KMS-11 (cell line): ENCODE measurements around the gene PTPRK.

Experiments
- H2AFZ ChIP-seq: fragments of 200-600 bp; sonication (generic); 2 replicates; pipeline ENCODE4 v1.6.1; 2016; ENCODE audit warnings: antibody characterized with exemption, mixed run types, low read depth
- H3K27ac ChIP-seq: fragments of 200-600 bp; sonication (generic); 2 replicates; pipeline ENCODE4 v1.6.1; 2016; ENCODE audit warnings: mild to moderate bottlenecking, mixed run types
- H3K27me3 ChIP-seq: fragments of 200-600 bp; sonication (generic); 2 replicates; pipeline ENCODE4 v1.6.1; 2017; ENCODE audit warnings: mild to moderate bottlenecking, low read depth, mixed run types, moderate library complexity; ENCODE audit not compliant: insufficient read depth
- H3K36me3 ChIP-seq: fragments of 200-600 bp; sonication (generic); 2 replicates; pipeline ENCODE4 v1.6.1; 2017; ENCODE audit warnings: mild to moderate bottlenecking, mixed run types; ENCODE audit not compliant: insufficient read depth
- H3K4me1 ChIP-seq: fragments of 200-600 bp; sonication (generic); 2 replicates; pipeline ENCODE4 v1.6.1; 2016; ENCODE audit warnings: mild to moderate bottlenecking, low read depth, mixed run types; ENCODE audit not compliant: poor library complexity, severe bottlenecking
- H3K4me2 ChIP-seq: fragments of 200-600 bp; sonication (generic); 2 replicates; pipeline ENCODE4 v1.7.0; 2016; ENCODE audit warnings: mild to moderate bottlenecking, mixed run types
- H3K4me3 ChIP-seq: fragments of 200-600 bp; sonication (generic); IDR thresholded peaks from 2 replicates; pipeline ENCODE4 v1.6.1; 2017; ENCODE audit warnings: low read depth, low read length, mixed read lengths; ENCODE audit not compliant: insufficient read depth
- H3K79me2 ChIP-seq: fragments of 200-600 bp; sonication (generic); 2 replicates; pipeline ENCODE4 v1.6.1; 2016; ENCODE audit warnings: low read depth, mixed run types; ENCODE audit not compliant: insufficient read depth
- H3K9ac ChIP-seq: fragments of 200-600 bp; sonication (generic); 2 replicates; pipeline ENCODE4 v1.6.1; 2016; ENCODE audit warnings: mild to moderate bottlenecking, mixed run types
- H4K20me1 ChIP-seq: fragments of 200-600 bp; sonication (generic); 2 replicates; pipeline ENCODE4 v1.6.1; 2016; ENCODE audit warnings: mild to moderate bottlenecking, mixed run types; ENCODE audit not compliant: insufficient read depth
- TF ChIP-seq, protein P1 (sequence below): fragments of 200-600 bp; sonication (generic); conservative IDR thresholded peaks from 2 replicates; pipeline ENCODE4 v1.6.1; 2017; ENCODE audit warnings: low read depth, mild to moderate bottlenecking, antibody characterized with exemption, low read length, moderate library complexity, mixed read lengths

The PTPRK gene

DNA sequence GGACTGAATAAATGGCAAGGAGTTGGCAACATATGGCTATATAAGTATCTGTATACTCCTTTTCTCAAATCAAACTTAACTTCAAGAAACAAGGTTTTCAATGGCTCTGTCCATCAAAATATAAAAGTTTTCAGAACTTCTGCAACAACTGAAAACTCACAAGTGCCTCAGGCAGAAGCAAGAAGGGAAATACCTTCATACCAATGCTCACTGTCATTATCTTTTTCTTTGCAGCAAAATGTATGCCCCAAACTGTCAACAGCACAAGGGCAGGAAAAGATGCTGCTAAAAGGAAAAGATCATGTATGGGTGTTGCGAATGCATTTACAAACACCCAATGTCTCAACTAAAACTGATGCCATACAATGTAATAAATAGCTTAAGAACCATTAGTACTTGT lies 45.9 kb downstream of the PTPRK start:
- peaks cover 44% of the 10 kb centered on the region for H3K79me2 ChIP-seq
- TF ChIP-seq, protein P1, sequence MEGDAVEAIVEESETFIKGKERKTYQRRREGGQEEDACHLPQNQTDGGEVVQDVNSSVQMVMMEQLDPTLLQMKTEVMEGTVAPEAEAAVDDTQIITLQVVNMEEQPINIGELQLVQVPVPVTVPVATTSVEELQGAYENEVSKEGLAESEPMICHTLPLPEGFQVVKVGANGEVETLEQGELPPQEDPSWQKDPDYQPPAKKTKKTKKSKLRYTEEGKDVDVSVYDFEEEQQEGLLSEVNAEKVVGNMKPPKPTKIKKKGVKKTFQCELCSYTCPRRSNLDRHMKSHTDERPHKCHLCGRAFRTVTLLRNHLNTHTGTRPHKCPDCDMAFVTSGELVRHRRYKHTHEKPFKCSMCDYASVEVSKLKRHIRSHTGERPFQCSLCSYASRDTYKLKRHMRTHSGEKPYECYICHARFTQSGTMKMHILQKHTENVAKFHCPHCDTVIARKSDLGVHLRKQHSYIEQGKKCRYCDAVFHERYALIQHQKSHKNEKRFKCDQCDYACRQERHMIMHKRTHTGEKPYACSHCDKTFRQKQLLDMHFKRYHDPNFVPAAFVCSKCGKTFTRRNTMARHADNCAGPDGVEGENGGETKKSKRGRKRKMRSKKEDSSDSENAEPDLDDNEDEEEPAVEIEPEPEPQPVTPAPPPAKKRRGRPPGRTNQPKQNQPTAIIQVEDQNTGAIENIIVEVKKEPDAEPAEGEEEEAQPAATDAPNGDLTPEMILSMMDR = no peak
- no peaks in the 10 kb centered on the region for H3K36me3 ChIP-seq
- no peaks in the 10 kb centered on the region for H3K27me3 ChIP-seq
- no peaks in the 10 kb centered on the region for H4K20me1 ChIP-seq
- H3K4me2 ChIP-seq = no peak overlapping the region
- no peak overlapping the region for H3K9ac ChIP-seq
- H3K4me1 ChIP-seq = peaks cover 21% of the 10 kb centered on the region
- no peak overlapping the region for H3K27ac ChIP-seq
- no peak overlapping the region for H2AFZ ChIP-seq
- H3K4me3 ChIP-seq = no peak overlapping the region

DNA sequence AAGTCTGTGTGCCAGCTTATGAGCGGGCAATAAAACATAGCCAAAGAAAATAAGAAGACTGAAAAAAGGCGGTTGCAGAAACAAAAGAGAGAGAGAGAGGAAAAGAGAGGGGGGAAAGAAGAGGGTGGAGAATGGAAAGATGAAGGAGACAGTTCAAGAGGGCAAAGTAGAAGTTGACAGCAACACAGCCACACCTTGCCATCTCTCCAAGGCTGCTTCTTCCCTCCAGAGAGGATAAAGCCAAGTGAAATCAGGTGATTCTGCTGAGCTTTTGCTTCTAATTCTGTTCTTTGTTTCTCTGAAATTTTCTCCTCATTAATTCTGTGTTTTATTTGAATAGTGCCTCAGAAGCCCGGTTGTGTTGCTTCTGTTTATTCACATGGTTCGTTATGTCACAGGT lies 48.5 kb downstream of the PTPRK start:
- TF ChIP-seq, protein P1 = no peak
- no peak overlapping the region for H3K4me2 ChIP-seq
- no peak overlapping the region for H3K4me3 ChIP-seq
- H2AFZ ChIP-seq = no peak overlapping the region
- no peaks in the 10 kb centered on the region for H4K20me1 ChIP-seq
- no peak overlapping the region for H3K9ac ChIP-seq
- no peak overlapping the region for H3K27ac ChIP-seq
- H3K79me2 ChIP-seq = peaks cover 30% of the 10 kb centered on the region; the same call in 1 of the 2 replicates
- H3K27me3 ChIP-seq = no peaks in the 10 kb centered on the region
- no peaks in the 10 kb centered on the region for H3K36me3 ChIP-seq
- no peaks in the 10 kb centered on the region for H3K4me1 ChIP-seq

DNA sequence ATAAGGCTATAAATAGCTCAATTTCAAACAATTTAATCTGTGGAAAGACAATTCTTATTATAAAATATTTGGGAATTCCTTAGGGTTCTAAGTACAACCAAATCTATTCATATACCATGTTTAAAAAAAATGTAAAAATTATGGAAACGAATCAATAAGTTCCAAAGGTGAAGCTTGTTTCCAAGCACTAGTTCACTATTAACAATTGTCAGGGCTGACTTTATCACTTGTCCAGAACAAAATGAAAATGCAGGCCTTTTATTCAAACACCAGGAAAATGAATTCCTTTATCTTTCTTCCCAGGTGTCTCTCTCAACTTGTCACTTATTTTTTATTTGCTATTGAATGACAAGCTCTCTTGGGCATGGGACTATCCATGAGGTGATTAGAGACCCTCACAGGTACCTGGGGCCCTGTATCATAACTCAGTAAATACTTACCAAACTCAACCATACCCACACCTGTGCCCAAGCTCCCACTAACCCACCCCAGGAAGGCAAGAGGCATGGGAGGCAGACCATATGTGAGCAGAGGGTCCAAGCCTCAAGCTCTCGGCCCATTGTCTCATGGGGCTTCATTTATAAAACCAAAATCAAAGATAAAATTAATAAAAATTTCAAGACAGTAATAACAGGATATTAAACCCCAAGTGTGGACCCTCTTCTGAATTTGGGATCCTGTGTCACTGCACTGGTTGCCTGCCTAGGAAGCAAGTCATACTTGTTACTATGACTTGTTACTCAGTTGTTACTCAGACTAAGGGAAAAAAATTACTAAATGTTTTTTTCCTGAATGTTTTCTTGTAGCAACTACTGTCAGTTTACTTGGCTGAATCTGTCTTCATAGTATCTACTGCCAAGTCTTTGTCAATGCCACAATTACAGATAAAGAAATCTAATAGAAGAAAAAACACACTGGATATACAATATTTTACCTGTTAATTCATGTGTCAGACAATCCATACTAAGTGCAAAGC lies 54.7 kb downstream of the PTPRK start:
- Histone ChIP-seq H2AFZ (no peak overlapping the region), H3K9ac (no peak overlapping the region), H3K27me3 (no peaks in the 10 kb centered on the region), H3K79me2 (peaks cover 6% of the 10 kb centered on the region; the same call in 1 of the 2 replicates), H3K4me1 (no peaks in the 10 kb centered on the region), H3K27ac (no peak overlapping the region), H3K4me3 (no peak overlapping the region), H4K20me1 (no peaks in the 10 kb centered on the region), H3K36me3 (no peaks in the 10 kb centered on the region), H3K4me2 (no peak overlapping the region)
- TF ChIP-seq, protein P1 = no peak

DNA sequence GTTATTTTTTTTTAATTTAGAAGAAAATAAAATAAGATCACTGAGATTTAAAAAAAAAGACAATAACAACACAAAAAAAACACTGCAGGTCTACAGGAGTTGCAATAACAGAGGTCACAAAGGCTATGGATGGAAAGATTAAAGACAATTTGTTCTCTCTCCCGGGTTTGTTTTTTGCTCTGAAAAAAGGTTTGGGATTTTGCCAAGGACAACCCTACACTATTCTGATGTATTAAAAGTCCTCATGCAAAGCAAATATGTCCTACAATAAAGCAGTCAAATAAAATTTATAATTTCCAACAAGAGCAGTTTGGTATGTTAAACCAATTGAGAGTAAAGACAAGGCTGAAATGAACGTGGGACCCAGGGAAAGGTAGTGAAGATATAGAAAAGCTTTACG lies 55.6 kb downstream of the PTPRK start:
- no peaks in the 10 kb centered on the region for H3K27me3 ChIP-seq
- H3K4me2 ChIP-seq = no peak overlapping the region
- H4K20me1 ChIP-seq = no peaks in the 10 kb centered on the region
- H3K4me1 ChIP-seq = no peaks in the 10 kb centered on the region
- peaks cover 6% of the 10 kb centered on the region; the same call in 1 of the 2 replicates for H3K79me2 ChIP-seq
- H3K9ac ChIP-seq = no peak overlapping the region
- TF ChIP-seq, protein P1 = no peak
- H3K27ac ChIP-seq = no peak overlapping the region
- no peaks in the 10 kb centered on the region for H3K36me3 ChIP-seq
- no peak overlapping the region for H3K4me3 ChIP-seq
- no peak overlapping the region for H2AFZ ChIP-seq
